C4-2B (cell line): ENCODE data around the gene ITGB1BP1.

Experiments used
- ZFX ChIP-seq: fragments of 450-650 bp; IDR thresholded peaks from 2 replicates; pipeline ENCODE4 v1.6.1; 2017
- TF ChIP-seq, protein P1 (sequence below): fragments of 450-650 bp; conservative IDR thresholded peaks from 2 replicates; pipeline ENCODE4 v1.5.1; 2017; ENCODE audit warnings: mild to moderate bottlenecking

- TF ChIP-seq, protein P1, sequence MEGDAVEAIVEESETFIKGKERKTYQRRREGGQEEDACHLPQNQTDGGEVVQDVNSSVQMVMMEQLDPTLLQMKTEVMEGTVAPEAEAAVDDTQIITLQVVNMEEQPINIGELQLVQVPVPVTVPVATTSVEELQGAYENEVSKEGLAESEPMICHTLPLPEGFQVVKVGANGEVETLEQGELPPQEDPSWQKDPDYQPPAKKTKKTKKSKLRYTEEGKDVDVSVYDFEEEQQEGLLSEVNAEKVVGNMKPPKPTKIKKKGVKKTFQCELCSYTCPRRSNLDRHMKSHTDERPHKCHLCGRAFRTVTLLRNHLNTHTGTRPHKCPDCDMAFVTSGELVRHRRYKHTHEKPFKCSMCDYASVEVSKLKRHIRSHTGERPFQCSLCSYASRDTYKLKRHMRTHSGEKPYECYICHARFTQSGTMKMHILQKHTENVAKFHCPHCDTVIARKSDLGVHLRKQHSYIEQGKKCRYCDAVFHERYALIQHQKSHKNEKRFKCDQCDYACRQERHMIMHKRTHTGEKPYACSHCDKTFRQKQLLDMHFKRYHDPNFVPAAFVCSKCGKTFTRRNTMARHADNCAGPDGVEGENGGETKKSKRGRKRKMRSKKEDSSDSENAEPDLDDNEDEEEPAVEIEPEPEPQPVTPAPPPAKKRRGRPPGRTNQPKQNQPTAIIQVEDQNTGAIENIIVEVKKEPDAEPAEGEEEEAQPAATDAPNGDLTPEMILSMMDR = no peak
- no peak for TF ChIP-seq ZFX
Measured at GRCh38 chr2:9466147-9466683, 42.9 kb upstream of the ITGB1BP1 start.
